AG10803 (cell line): Measurements from ENCODE around the gene BACH2.
"Not testable (repeated sequence)": the region's sequence is repeated elsewhere in the genome, so short reads cannot be mapped to it uniquely, and the experiment has no call there.

Source experiments
- DNase-seq: peaks from one replicate; pipeline ENCODE4 v3.0.0; 2010; ENCODE audit warnings: low read depth
- H3K4me3 ChIP-seq: 2 replicates; pipeline ENCODE4 v1.5.1; 2011; ENCODE audit warnings: mild to moderate bottlenecking, low read length, control low read depth
- TF ChIP-seq, protein P1 (sequence below): conservative IDR thresholded peaks from 2 replicates; pipeline ENCODE4 v1.5.1; 2011; ENCODE audit warnings: mild to moderate bottlenecking, low read length, control low read depth, inconsistent platforms

The BACH2 gene

DNA sequence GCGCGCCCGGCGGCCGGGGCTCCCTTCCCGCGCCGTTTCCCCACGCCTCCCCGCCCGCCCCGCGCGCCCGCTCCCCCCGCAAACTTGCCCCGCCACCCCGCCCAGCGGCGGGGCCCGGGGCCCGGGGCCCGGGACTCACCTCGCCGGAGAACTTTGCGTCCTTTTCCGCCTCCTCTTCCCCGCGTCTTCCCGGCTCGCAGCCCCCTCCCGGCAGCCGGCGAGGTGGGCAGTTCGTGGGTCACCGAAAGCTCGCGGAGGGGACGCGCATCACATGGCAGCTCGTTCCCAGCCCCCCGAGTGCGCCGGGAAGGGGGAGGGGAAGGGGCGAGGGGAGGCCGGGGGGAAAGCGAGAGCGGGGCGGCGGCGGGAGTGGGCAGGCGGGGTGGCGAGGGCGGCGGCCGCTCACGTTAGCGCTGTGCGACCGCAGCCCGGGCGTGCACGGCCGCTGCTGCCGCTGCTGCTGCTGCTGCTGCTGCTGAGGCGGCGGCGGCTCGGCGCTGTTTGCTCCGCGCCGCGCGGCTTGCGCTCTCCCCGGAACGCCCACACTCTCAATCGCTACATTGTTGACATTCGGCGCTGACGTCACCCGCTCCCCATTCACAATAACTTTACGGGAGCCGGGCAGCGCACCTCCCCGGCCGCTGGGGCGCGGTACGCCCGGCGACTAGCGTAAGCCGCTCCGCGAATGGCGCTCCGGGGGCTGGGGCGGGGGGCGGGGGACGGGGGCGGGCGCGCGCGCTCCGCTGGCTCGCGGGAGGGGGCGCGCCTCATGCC, at the start of gene BACH2:
Gene BACH2 (minus strand): TSS at position 503 of the 774 bp plus-strand sequence. CDS start 287,999 bp downstream, outside the sequence.
- DNase-seq = peak; percentile 50
- H3K4me3 ChIP-seq = peak within 1 kb of the TSS; percentile 51
- TF ChIP-seq, protein P1, sequence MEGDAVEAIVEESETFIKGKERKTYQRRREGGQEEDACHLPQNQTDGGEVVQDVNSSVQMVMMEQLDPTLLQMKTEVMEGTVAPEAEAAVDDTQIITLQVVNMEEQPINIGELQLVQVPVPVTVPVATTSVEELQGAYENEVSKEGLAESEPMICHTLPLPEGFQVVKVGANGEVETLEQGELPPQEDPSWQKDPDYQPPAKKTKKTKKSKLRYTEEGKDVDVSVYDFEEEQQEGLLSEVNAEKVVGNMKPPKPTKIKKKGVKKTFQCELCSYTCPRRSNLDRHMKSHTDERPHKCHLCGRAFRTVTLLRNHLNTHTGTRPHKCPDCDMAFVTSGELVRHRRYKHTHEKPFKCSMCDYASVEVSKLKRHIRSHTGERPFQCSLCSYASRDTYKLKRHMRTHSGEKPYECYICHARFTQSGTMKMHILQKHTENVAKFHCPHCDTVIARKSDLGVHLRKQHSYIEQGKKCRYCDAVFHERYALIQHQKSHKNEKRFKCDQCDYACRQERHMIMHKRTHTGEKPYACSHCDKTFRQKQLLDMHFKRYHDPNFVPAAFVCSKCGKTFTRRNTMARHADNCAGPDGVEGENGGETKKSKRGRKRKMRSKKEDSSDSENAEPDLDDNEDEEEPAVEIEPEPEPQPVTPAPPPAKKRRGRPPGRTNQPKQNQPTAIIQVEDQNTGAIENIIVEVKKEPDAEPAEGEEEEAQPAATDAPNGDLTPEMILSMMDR = no peak

DNA sequence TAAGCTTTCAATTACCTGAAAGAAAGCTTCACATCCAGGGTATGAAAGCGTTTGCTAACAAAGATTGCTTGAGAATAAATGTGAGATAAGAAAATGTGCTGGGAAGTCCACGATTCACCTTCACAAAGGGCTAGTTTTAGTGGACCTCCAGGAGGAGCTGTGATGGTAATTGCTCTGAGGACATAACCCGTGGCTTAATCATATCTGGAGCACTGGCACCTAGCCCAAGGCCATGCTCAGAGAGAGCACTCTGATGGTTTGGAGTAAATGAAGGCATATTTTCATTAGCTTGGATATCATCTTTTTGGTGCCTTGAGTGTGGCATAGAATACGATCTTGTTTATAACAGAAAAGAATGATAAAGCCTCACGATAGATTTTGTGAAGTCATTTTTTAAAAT, 46.9 kb upstream of the BACH2 start:
- H3K4me3 ChIP-seq = no peak overlapping the region
- DNase-seq = peak; percentile 12
- TF ChIP-seq, protein P1 = no peak

DNA sequence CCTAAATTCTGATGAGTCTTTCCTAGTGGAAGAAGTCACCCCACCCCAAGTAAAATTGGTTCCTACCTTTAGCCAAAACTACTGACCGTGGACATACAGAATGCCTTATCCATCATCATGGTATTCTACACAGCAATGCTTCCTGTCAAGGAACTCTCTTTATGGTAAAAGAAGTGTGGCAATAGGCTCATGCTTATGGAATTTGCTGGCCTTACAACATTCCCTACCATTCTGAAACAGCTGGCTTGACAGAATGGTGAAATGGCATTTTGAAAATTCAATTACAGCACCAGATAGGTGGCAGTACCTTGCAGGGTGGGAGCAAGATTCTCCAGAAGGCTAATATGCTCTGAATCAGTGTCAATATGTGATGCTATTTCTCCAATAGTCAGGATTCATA, 41.8 kb upstream of the BACH2 start:
- peak; percentile 6 for DNase-seq
- no peak overlapping the region for H3K4me3 ChIP-seq
- TF ChIP-seq, protein P1 = no peak

DNA sequence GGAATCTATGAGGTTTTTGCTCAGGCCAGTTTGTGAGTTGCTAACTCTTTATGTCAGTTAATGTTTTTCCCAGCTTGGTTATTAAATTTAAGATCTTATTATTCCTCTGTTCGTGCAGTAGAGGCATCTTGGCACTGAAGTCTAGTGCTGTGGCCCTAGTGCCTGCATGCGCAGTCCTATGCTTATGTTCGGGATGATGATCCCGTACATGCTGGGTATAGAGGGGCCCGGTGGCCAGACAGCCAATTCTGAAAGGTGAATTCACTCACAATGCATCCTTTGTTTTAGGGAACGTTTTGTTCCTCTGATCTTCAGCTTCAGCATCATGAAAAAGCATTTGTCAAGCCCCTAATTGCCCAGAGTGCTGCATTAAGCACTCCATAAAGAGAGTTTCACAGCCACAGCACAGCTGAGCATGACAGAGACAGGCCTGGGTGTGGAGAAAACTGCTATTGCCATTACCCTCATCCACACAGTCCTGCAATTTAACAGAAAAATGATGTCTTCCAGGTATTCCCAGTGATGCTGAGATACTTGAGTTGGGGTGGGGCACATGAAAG, 39.8 kb upstream of the BACH2 start:
- no peak for DNase-seq
- no peak overlapping the region for H3K4me3 ChIP-seq
- TF ChIP-seq, protein P1 = no peak

DNA sequence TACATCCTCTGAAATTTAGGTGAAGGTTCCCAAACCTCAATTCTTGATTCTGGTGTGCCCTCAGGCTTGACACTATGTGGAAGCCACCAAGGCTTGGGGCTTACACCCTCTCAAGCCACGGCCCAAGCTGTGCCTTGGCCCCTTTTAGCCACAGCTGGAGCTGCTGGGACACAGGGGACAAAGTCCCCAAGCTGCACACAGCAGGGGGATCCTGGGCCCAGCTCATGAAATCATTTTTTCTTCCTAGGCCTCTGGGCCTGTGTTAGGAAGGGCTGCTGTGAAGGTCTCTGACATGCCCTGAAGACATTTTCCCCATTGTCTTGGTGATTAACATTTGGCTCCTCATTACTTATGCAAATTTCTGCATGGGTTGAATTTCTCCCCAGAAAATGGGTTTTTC, 37.3 kb upstream of the BACH2 start:
- no peak overlapping the region for H3K4me3 ChIP-seq
- TF ChIP-seq, protein P1 = no peak
- DNase-seq = no peak

DNA sequence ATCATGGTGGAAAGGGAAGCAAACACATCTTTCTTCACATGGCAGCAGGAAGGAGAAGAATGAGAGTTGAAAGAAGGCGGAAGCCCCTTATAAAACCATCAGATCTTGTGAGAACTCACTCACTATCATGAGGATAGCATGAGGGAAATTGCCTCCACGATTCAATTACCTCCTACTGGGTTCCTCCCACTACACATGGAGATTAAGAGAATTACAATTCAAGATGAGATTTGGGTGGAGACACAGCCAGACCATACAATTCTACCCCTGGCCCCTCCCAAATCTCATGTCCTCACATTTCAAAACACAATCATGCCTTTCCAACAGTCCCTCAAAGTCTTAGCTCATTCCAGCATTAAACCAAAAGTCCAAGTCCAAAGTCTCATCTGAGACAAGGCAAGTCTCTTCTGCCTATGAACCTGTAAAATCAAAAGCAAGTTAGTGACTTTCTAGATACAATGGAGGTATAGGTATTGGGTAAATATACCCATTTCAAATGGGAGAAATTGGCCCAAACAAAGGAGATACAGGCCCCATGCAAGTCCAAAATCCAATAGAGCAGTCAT, 36.4 kb upstream of the BACH2 start:
- not testable (repeated sequence) for DNase-seq, H3K4me3 ChIP-seq

DNA sequence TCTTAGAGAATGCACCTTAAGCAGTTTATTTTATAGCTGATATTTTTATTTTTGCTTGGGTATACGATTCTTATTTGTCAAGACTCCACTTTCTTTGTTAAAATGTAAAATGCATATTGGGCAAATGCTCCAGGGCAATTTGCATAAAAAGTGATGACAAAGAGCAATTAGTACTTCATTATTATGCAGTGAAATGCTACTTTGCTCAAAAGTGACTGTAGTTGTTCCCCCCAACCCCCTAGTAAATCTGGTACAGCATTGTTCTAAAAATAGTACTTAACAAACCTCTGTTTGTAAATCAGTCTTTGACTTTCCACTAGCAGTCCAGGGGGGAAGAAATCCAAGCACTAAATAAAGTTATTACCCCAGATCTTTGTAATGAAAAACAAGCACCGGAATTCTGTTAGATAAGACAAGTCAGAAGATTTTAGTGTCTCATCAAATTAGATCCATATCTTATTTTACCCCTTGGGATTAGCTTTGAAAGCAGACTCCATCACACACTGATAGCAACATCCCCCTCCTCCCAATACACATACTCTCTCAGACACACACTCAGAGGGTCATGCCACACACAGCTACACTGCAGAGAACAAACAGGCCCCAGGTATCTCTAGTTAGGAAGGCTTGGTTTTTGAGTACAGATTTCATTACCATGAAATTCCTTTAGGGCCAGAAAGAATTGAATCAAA, 32.9 kb upstream of the BACH2 start:
- no peak overlapping the region for H3K4me3 ChIP-seq
- DNase-seq = no peak
- TF ChIP-seq, protein P1 = no peak
